GM19238 (cell line): ENCODE results near the gene DTNA.
"Not testable (repeated sequence)": the region's sequence is repeated elsewhere in the genome, so short reads cannot be mapped to it uniquely, and the experiment has no call there.

Experiments used
- DNase-seq: peaks from one replicate; pipeline ENCODE4 v3.0.0; 2011; ENCODE audit warnings: low spot score; ENCODE audit not compliant: insufficient read length

DTNA gene

DNA sequence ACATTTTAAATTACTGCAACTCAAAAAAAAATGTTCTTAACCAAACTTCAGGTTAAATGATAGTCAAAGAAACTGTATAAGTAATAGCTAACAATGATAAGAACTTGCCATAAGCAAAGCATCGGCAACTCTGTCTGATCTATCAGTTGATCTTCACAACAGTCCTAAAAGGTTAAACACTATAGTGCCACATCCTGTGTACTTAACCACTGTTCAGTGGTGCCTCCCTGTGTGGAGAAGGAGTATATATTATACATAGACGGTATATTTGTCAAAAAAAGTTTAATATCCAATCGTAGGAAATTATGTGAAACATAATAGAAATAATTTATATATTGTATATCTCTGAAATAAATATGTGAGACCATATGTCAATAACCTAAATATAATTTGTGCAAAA is 13.0 kb downstream of the DTNA start:
- no peak for DNase-seq

DNA sequence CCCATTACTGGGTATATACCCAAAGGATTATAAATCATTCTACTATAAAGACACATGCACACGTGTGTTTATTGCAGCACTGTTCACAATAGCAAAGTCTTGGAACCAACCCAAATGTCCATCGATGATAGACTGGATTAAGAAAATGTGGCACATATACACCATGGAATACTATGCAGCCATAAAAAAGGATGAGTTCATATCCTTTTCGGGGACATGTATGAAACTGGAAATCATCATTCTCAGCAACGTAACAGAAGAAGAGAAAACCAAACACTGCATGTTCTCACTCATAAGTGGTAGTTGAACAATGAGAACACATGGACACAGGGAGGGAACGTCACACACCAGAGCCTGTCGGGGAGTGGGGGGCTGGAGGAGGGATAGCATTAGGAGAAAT is 15.6 kb downstream of the DTNA start:
- not testable (repeated sequence) for DNase-seq

DNA sequence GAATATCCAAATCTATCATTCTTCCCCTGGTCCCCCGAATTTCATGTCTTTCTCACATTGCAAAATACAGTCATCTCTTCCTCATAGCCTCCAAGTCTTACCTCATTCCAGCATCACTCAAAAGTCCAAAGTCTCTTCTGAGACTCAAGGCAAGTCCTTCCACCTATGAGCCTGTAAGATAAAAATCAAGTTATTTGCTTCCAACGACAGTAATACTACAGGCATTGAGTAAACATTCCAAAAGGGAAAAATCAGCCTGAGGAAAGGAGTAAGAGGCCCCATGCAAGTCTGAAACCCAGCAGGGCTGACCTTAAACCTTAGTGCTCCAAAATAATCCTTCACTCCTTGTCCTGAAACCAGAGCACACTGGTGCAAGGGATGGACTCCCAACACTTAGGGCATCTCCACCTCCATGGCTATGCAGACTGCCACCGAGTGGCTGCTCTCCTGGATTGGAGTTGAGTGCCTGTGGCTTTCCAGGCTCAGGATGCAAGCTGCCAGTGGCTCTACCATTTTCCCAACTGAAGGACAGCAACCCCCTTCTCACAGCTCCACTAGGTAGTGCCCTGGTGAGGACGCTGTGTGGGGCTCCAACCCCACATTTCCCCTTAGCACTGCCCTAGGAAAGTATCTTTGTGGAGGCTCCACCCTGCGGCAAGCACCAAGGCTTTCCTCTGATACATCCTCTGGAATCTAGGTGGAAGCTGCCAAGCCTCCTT is 16.3 kb downstream of the DTNA start:
- DNase-seq = no peak

DNA sequence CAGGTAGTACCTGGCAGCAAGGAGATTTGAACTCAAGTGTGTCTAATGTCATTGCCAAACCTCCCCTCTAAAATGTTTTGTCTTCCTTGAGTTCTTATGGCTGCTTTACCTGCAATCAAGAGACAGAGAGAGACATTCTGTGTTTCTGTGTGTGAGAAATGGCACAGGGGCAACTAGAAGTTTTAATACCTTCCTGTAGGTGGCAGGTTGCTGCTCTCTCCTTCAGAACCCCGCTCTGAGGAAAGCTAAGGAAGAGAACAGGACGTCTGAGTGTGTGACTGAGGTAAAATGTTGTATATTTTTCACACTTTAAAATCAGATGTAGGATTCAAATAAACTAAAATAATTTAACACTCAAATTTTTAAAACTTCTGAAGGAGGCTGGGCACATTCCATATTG is 19.2 kb downstream of the DTNA start:
- no peak for DNase-seq

DNA sequence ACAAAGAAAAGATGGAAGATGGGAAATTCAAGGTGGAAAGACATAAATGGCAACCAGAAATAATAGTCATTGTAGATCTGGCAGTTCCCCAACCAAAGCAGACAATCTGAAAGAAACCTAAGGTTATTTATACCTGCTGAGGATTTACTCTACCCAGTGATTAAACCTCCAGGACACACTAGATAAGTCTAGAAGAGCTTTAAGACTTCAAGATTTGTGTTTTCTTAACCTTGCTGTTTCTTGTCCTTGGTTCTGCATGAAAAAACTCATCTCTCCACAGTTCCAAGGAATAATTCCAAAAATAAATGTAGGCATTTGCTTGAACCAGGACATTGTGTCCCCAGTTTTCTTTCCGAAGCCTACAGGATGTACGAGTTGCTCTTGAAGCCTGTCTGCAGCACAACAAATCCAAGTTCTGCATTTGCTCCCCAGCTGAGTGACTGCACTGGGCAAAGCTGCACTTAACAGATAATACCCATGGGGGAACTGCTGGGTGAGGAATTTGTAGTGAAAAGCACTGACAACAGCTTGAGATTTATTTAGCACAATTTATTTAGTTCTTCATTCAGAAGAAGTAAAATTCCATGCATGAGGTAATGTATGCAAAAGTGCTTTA is 19.8 kb downstream of the DTNA start:
- DNase-seq = no peak

DNA sequence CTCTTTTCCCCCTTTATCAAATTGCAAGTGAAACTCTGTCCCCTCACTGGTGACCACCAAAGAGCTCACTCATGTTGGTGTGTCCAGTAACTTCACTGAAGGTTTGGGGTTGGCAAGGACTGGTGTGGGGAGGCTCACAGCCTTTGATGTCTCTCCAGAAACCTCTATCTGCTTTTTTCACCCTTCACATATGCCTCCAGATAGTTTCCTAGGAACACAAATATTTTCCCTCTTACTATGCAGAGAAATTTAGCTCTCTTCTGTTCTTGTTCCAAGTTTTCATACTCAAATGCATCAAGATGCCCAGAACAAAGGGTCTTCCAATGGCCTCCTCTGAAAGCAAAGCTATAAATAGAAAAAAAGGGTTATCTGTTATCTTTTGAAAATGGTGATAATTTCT is 20.7 kb downstream of the DTNA start:
- DNase-seq = no peak

DNA sequence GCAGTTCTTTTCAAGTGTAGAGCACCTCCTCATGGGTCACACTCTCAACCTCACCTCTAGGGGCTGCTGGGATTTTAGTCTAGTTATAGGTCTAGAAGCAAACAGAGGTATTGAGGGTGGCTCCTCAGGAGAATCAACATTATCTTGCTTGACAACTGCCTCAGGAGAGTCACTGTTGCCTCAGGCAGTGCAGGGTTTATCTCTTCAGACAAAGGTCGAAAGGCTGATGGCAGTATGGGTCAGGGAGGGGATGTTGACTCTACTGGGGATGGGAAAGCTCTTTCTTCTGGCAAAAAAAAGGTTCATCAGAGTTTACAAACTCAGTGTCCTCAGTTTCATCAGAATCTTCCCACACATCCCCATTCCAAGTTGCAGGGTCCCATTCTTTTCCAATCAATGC is 24.0 kb downstream of the DTNA start:
- no peak for DNase-seq

DNA sequence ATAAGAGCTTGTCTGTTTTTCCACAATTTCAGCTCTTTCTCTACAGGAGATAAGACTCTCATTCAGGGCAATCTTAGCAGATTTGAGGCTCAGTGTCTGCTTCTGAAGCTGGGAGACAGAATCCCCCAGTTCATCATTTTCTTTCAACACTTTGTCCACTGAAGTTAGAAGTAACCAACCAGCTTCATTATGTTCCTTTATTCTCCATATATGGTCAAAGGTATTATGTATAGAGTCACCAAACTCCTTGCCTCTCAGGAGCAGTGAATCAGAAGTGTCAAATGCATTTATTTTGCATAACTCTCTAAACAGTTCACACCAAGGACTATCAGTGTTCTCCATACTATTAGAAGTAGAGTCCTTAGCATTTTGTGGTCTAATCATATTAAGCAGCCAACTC is 24.4 kb downstream of the DTNA start:
- DNase-seq = not testable (repeated sequence)

DNA sequence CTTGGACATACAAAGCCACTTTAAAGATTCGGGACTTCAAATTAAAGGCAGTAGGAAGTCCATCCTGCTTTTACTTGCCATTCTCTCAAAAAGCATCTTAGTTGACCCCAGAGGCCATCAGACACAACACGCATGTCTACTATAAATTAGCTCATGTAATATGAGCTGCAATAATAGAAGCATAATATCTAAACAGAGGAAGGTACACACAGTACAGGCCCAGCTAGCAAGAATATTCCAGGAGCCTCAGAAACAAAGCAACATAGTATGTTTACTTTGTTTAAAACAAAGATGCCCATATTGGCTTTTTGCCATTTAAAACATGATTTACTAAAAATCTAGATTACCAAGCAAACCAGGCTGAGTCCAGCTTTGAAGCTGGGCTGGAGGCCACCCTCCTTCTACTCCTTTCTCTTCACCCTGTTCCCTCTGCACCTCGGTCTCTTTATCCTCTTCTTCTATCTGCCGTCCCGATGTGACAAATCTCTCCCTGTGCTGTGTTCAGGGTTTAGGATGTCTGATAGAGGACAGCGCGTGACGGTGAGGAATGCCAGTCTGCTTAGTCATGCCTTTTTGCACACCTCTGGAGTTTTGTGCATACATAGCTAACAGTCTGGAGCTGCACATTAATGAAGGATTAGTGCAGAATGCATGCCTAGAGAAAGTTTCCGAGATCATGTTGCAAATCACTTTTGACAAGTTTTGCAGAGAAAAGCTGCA is 28.2 kb downstream of the DTNA start:
- DNase-seq = no peak

DNA sequence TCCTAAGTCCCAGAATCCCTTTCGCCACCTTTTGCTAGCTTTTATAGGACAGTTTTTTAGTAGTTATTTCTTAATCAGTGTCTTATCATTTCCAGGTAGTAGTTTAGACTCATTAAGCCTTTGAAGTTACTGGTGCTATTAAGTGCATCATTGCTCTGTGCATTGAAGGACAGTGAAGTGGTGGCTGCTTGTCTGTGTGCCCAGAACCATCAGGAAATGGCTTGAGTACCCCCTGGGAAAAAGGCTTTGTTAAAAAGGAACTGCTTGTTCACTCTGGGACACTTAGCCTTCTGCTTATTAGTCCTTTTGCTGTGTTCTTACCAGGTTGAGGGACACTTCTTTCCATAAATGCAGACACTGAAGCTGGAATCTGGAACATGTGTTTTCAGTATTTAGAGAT is 30.0 kb downstream of the DTNA start:
- DNase-seq = no peak

DNA sequence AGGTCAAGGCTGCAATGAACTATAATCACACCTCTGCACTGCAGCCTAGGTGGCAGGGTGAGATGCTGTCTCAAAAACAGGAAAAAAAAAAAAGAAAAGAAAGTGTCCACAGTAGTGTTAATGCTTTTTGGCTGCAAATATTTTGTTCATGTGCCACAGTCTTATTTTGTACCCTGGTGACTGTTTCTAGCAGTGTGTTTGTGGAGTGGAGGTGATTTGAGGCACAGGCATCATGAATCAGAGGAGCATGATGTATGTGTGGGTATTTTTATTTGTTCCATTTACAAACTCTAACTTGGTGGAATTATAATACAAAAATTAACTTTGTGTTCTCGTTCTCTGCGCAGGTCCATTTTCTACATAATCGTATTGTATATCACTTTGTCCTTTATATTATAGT is 30.6 kb downstream of the DTNA start:
- no peak for DNase-seq

DNA sequence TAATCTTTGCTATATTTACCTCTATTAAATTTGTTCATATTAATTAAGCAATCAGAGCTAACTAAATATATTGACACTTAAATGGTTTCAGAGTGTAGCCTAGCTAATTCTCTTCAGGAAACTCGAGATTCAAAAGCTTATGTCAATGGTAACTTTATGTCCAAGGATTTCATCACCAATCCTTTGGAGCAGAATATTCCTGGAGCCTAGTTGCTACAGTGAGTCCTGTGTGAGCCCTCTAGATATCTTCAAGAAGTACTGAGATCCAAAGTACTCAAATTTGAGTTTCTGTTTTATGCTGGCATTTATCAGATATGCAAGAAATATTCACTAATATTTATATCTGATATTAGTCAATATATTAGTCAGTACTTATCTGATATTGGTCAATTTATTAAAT is 31.3 kb downstream of the DTNA start:
- no peak for DNase-seq

DNA sequence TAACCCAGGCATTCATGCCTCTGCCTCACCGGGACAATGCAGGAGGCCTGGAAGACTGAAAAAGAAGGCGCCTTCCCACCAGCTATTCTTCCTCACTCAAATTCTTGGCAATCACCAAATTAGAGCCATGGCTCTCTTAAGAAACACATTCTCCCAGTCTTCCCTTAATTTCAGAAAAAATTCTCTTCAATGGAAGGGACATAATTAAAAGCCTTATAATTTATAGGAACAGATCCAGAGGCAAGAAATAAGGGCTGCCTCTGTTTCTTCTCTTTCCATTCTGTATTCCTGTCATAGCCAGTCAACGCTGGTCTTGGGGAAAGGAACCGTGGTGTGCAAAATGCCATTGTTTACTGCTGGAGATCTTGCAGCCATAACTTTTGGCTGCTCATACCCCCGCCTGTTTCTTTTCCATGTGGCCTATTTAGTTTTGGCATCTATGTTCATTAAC is 32.8 kb downstream of the DTNA start:
- no peak for DNase-seq

DNA sequence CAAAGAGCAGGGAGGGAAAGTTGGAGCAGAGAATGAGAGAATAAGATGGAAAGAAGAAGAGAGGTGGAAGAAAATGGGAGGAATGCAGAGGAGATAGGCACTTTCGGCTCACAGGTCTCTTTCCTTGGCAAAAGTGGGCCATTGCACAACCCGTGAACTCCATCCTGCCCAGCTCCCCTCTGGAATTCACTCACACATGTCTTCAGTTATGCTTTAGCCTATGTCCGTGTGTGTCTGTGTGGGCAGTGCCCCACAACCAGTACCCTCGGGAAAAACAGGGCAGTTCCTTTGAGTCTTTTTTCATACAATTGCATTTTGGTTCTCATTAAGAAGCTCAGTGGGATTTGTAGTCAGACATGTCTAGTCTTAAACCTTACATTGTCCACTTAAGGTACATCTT is 34.5 kb downstream of the DTNA start:
- DNase-seq = no peak

DNA sequence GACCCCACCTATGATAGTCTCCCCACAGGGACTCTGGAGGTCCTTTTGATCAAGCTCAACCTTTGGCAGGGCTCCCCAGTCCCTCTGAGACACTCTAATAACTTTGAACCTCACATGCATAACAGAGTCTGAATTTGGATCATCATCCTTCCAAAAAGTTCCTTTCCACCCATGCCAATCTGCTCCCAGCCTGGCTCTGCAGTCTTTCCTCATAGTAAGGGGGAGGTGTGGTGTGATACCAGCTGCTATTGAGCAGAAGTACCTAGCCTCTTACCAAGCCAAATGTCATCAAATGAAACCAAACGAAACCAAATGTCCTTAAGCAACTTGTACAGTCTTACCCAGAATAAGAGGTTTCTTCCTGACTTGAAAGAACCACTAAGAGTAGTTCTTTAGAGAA is 36.5 kb downstream of the DTNA start:
- no peak for DNase-seq

DNA sequence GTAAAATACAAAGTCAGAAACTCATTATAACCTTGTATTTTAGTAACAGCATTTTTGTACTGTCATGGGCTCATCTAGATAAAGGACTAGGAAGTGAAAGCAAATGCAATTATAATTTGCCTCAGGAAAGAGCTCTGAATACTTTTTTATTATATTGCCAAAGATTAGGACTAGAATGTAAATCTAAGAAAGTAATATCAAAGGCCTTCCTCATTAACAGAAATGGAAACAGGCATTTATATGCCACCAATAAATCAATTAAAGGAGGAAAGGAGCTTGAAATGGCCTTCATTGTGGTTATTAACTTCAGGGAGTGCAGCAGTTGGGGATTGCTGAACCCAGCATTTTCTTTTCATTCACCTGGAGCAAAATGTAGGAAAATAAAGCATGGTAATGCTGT is 39.6 kb downstream of the DTNA start:
- no peak for DNase-seq

DNA sequence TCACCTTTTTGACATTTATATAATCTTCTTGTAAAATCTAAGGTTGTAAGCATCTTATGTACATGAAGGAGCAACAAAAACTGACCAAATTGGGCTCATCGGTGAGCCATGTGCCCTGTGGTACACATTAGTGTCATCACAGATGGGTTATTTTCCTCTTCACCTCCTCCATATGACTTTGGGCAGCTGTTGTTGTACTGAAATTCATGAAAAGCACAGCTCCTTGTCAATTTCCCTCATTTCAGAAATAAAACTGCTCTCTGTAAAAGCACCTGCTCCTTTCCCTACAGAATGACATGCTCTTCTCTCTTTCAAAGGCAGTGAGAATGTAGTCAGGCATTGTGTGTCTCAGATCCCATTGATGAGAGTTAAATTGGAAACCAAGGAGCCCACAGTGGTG is 42.0 kb downstream of the DTNA start:
- DNase-seq = no peak

DNA sequence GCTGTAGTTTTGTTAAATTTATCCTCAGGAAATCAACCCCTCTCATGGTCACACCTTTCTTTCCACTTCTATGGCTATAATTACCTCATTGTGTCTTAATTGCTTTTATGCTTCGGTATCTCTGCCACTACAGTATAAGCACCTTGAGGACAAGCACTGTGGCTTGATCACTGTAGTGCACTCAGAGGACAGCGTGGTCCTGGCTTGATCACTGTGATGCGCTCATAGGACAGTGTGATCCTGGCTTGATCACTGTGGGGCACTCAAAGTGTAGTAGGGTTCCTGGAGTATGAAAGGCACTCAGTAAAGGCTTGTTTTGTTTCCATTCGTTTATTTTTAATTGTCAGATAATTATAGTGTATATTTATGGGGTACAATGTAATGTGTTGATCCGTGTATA is 44.2 kb downstream of the DTNA start:
- no peak for DNase-seq

DNA sequence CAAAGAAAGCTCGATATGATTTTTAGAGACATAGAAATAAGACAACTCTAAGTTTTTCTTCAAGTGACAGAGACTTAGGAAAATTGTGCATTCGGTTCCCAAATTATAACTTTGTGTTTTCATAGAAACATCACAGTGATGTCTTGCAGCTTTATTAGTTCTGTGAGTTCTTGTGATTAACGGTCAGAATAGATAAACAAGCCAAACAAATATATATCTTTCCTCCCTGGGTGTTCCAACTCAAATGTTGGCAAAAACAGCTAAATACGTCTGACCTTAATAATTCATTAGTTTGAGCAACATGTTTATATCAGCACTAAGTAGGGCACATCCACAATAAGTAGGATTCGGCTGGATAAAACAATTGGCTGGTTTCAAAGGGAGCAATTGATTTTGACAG is 47.6 kb downstream of the DTNA start:
- no peak for DNase-seq

DNA sequence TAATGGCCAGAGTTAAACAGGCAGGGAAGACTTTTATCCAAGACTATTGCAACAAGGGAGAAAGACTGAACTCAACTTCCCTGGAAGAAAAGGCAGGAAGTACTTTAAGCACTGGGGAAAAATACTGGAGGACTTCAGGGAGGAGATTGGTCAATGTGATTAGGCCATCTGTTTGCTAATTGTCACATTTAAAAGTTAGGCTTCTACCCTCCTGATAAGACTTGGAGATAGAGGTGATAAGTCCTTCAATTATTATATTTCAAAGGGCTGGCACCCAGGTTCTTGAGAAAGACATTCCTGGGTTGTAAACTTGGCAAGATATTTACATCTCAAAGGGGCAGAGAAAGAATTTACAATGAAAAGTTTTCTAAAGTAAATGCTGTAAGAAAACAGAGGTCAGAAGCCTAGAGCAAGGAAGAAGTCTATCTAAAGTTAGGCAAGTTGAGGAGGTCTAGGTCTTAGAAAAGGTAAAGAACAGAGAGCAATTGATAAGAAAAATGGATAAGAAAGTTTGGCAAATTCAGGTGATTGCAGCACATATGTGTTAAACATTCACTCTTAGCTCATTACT is 48.4 kb downstream of the DTNA start:
- no peak for DNase-seq

DNA sequence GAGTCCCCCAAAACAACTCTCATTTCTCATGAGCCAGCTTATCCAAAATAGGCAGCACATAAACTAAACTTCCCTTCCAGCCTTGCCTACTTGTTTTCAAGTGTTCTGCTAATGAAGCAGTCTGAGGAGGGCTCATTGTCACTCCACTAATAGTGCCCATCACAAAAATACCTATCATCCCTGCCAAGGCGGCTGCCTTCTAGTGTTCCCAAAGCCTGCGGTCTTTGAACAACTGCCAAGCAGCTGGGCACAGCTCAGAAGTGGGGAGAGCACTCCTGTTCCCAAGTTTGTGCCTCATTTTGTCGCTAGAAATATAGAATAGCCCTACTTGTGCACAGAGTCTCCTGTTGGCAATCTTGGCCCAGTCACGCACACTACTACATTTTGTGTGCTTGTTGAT is 50.3 kb downstream of the DTNA start:
- no peak for DNase-seq

DNA sequence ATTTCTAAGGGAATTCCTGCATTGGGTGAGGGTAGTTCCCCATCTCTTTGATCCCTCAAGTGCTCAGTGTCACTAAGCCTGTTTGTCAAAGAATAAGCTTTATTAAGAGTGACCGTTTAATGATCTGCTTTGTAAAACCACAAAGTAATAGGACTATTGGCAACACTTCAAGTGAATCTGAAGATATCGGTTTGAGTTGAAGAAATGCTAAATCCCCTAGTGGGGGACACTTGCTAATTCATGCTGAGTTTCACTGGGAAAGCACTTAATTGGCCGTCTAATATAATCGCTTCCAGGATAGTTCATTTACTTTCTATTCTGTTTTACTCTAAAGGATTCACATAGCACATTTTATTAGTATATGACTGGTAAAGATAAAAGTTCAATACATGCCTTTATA is 54.4 kb downstream of the DTNA start:
- no peak for DNase-seq
